Stimulated activated CD4-positive, alpha-beta T cell treated with anti-CD3 and anti-CD28 coated beads, Interleukin-12 subunit alpha, Interleukin-12 subunit beta, amount 100 ng/mL, for 24 hours (primary cell): ENCODE data around the gene MYB.
A peak's percentile ranks its signal among the peaks of the same experiment; 100 is the strongest.
"Not testable (repeated sequence)": the region's sequence is repeated elsewhere in the genome, so short reads cannot be mapped to it uniquely, and the experiment has no call there.

ENCODE experiments used
- DNase-seq, 2 experiments: peaks; one replicate each; pipeline ENCODE4 v3.0.0-alpha.2; 2020; ENCODE audit warnings: low read depth in 2 of 2

Gene MYB

DNA sequence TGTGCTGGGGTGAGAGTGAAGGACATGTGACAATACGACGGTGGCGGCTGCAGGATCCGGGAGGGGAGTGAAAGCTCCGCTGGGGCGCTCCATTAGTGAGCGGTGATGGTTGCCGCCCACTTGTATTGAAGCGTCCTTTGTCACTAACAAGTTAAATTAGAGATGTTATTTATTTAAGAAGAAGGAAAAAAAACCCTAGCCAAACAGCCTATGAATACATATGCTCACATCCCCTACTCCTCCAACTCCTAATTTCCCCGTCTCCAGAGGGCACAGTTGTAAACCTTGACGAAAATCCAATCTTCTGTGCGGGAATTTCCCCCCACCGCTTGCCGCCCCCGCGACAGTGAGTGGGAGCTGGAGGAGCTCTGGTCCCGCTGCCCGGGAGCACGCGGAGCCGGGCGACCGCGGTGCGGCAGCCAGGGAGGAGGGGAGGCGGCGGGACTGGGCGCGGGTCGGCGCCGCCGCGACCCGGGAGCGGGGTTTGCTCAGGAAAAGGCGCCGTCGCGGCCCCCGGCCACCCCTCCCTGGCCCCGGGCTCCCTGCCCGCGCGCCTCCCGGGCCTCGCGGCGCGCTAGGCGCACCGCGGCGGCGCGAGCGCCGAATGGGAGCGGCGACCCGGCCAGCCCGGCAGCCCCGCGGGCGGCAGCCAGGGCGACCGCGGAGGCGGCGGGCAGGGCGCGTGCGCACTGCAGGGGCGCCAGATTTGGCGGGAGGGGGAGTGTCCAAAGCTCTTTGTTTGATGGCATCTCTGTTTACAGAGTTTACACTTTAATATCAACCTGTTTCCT lies at the start of gene MYB:
Gene MYB, plus strand, starts transcription at position 767 of the 791 bp plus-strand sequence. CDS start 206 bp downstream, outside the sequence.
- DNase-seq = peak; percentile 55 to 67

DNA sequence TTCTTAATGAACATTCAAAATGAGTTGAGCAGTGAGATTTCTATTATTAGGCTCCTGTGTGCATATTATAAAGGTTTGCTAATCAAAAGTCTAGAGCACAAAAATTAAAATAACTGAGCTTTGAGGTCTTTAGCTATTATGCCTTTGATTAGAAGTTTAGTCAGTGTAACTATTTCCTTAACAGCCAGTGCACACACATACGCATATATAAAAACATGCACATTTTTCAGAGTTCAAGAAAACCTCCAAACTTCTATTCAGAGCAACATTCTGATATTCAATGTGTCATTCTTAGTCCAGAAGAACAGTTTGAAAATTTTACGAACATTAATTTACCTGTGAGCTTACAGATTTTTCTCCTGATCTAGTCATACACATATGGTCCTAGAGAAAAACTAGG lies 48.3 kb upstream of the MYB start:
- no peak for DNase-seq

DNA sequence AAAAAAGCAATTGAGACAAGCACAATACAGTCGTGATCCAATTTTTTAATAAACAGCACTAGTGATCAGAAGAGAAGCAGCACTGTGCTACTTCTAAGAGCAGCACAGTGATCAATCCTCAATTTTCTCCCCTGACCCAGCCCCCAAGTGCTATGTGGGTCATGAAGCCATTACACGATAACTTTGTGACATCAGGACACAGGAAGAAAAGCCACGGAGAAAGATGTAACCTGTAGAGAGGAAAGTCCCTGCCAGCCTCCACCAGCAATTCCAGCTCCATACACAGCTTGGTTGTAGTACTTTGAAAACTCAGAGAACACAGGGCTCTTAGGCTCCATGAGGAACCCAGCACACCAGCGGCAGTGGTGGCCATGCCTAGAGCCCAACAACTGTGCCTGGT lies 45.3 kb upstream of the MYB start:
- DNase-seq = no peak

GRCh38 chr6:135137826-135138225 lies 43.3 kb upstream of the MYB start:
- DNase-seq = no peak

- DNase-seq = no peak
These were observed 39.9 kb upstream of the MYB start for GRCh38 chr6:135141182-135141581.

DNA sequence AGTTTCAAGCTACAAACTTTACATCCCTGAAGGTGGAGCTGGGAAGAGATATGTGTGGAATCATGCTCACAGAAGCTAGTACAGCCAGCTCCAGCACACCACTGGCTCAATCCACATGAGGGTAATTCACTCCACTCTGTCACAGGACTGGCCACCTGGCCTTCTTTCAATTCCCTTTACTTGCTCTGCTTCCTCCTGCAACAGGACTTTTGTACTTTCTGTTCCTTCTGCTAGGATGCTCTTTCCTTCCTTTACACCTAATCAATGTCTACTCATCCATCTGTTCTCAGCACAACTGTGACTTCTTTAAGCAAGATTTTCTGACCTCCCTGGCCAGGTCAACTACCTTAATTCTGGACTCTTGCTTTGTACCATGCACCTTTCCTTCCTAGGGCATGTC lies 39.4 kb upstream of the MYB start:
- DNase-seq = no peak

DNA sequence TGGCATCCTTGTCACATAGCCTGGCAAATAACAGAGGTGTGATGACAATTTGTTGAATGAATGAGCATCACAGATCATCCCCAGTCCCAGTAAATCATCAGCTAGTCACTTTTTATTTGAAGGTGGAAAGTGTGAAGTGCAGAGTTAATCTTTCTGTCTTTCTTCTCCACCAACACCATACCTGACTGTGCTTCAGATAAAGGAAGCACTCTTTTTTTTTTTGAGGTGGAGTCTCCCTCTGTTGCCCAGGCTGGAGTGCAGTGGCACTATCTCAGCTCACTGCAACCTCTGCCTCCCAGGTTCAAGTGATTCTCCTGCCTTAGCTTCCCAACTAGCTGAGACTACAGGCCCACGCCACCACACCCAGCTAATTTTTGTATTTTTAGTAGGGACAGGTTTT lies 38.9 kb upstream of the MYB start:
- not testable (repeated sequence) for DNase-seq

DNA sequence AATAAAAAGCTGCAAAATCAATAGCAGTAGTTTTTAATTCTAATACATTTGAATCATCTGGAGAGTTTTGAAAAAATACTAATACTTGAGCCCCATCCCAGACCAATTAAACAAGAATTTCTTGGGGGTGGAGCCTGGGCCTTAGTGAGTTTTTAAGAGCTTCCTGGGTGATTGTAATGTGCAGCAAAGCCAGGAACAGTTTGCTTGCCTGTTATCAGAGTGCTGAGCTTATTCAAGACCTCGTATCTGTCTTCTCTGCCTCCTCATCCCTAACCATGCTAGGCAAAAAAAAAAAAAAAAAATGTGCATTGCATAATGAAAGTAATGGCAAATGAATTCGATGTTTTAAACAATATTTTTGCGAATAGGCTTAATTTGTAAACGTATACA lies 36.4 kb upstream of the MYB start:
- no peak for DNase-seq

DNA sequence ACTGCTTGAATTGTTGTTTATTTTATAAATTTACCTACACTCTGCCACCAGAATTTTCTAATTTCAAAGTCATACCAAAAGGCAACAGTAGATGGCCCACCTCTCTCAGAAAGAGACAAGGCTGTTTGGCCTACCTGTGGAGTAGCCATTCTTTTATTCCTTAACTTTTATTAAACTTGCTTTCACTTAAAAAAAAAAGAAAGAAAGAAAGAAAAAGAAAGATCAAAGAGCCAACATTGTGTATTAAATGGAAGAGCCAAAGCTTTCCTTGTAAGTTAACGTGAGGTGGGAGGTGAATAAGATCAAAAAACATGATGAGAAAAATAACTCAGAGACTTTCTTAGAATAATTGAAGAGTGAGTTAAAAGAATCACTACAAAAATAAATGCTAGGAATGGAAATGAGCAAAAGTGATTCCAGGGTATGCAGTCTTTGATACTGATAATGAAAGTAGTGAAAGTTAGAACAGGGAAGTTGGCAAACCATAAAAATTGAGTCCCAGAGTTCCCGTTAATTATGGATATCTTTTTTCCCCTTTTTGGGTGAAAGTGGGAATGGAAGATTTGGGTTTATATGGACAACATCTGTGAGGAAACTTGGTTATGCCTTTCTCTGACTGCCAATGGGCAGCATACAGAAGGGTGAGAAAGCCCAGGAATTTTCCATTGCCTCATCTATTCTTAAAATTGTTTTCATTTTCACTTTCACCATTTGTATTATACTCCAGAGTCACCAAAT lies 35.9 kb upstream of the MYB start:
- DNase-seq = no peak

DNA sequence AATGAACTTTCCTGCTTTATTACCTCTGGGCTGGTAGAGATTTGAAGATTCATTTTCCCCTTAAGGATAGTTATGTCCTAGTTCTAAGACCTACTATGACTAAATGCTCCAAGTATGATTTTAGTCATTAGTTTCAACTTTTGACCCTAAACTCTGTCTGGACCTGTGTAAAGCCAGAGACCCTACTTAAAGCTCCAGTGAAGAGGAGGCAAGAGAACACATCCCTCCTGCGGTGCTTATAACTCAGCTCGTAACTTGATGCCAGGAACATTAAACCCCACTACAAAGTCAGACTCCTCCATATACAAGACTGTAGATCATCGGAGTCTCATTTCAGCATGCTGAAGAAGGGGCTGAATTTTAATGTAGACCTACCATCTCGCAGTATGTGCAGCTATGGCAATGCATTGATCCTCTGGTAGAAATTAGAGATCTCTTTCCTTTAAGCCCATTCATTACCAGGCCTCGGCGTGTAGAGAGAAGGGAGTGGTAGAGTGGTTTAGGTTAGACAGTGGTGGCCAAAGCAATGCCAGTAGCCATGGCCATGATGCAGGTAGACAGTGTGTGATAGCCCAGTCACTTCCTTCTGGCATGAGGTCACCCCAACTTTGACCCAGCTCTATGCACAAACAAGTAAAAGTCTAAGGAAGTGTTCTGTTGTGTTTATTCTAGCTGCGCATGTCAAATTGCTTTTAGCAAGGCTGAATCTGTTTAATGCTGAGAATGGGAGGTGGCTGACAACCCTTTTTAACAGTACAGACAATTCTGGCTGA lies 34.8 kb upstream of the MYB start:
- DNase-seq = no peak

DNA sequence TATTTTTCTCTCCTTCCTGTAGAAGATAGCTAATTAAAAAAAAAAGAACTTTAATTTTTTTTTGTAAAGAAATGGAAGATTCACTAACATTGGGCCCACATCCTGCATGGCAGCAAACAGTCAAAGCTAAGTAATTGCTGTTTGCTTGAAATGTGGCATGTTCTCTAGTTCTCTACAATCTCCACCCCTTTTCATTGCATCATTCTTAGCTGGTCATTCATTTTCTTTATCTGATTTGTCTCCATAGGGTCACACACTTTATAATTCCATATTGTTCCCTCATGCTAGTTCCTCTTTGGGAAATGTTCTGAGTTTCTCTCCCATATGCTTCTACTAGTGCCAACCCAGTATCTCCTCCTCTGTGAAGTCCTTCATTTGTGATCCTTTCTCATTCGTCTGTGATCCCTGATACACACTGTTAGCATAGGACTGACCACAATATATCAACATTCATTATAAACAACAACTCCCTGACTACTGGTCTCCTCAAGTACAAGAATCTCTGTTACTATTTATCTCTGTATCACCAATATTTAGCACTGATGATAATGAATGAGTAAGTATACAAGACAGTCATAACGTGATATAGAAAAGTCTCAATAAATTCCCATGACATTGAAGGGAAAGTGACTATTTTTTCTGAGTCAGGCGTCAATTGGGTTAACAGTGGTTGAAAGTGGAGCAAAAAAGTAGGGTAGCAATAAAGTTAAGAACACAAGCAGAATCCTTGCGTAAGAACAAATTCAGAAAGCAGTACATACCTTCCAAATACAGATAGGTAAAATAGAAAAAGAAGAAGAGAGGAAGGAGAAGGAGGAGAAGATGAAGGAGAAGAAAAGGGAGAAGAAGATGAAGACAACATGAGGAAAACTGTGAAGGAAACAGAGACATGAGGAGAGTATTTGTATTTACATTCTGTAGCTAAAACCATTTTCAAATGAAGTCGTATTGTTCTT lies 33.2 kb upstream of the MYB start:
- DNase-seq = no peak

DNA sequence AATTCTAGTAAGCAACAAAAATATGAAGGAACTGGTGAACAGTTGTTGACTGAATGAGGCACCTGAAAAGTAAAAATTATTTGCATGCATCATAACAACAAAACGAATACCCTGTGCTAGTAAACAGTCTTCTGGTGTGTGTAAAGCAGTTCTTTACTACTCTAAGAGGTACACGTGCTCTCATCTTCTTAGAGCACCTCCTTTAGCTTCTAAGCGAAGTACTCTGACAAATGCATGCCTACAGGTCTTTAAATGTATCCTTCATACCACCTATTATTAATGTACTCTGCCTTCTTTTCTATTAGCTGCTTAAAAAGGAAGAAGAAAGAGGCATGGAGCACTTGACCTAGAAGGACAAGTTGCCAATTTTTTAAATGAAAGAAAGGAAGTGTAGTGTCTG lies 32.2 kb upstream of the MYB start:
- DNase-seq = no peak

DNA sequence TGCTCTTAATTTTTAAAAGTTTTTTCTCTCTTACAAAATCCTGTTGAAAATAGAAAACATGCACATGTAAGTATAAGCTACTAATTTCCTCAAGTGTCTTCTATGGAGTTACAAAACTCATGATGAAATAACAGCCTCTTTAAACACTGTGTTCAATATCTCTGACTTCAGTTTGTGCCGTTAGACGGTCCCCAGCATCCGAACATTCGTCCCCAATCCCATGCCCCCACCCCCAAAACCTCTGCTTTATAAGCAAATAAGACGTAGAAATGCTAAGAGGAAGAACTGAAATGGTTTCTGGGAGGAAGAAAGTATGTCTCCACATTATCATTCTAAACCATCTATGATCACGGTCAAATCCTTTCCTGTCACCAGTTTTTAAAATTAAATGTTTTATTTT lies 31.7 kb upstream of the MYB start:
- no peak for DNase-seq

DNA sequence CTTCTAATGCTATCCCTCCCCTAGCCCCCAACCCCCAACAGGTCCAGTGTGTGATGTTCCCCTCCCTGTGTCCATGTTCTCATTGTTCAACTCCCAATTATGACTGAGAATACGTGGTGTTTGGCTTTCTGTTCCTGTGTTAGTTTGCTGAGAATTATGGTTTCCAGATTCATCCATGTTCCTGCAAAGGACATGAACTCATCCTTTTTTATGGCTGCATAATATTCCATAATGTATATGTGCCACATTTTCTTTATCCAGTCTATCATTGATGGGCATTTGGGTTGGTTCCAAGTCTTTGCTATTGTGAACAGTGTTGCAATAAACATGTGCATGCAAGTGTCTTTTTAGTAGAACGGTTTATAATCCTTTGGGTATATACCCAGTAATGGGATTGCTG lies 30.6 kb upstream of the MYB start:
- DNase-seq = not testable (repeated sequence)

GRCh38 chr6:135154125-135154524 lies 27.0 kb upstream of the MYB start:
- not testable (repeated sequence) for DNase-seq

DNA sequence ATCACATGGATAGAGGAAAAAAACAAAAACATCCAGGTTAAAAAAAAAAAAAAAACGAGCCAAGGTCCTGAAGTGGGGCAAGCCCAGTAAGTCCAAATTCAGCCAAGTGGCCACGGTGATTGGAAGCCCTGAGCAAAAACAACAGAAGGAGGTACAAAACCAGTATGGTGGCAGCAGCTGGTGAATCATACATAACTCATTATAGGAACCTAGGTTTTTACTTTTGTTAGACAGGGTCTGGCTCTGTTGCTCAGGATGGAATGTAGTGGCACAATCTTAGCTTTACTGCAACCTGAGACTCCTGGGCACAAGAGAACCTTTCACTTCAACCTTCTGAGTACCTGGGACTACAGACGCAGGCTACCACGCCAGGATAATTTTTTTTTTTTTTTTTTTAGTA lies 22.7 kb upstream of the MYB start:
- no peak for DNase-seq

- DNase-seq = no peak
These were observed 21.6 kb upstream of the MYB start for GRCh38 chr6:135159531-135159930.

GRCh38 chr6:135161411-135162395 lies 19.4 kb upstream of the MYB start:
- DNase-seq = no peak

- peak in 1 of 2 experiments; percentile 42 for DNase-seq
These were observed 18.2 kb upstream of the MYB start for GRCh38 chr6:135162678-135163439.

DNA sequence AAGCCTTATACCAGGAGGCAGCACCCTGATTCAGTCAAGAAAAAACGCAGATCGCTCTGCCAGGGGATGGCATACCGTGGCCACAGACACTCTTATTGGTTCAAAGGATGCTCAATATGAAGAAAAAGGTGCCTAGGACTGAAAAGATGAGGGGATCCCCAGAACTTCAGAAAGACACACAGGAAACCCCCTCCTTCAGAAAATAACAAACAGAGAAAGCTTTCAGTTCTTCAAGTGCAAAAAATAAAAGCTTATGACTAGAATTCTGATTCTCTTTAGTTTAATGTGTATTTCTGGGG lies 17.7 kb upstream of the MYB start:
- DNase-seq = peak; percentile 24 to 26
